Right renal pelvis (tissue), 4 donors: ENCODE results near the gene TRRAP. TPM values are rescaled to one million over a fixed set of nuclear protein-coding genes. Genes with fewer than 3 reads are reported as not detected.

ENCODE experiments used
- DNase-seq, 4 donors: peaks; one replicate each; pipeline ENCODE4 v3.0.0-alpha.2; 2013; ENCODE audit warnings: low read depth in 4 of 4, low spot score in 3 of 4, missing footprints in 1 of 4
- polyA plus RNA-seq, 4 donors: library from polyadenylated mRNA; unstranded; fragments of 120-200 nt; gene quantifications; one replicate each; pipeline ENCODE4 v1.2.1, GENCODE V29; 2013; ENCODE audit not compliant: insufficient read length in 4 of 4

The TRRAP gene
- polyA plus RNA-seq, 4 donors: 35.0 to 44.6 (median 40.2) TPM

DNA sequence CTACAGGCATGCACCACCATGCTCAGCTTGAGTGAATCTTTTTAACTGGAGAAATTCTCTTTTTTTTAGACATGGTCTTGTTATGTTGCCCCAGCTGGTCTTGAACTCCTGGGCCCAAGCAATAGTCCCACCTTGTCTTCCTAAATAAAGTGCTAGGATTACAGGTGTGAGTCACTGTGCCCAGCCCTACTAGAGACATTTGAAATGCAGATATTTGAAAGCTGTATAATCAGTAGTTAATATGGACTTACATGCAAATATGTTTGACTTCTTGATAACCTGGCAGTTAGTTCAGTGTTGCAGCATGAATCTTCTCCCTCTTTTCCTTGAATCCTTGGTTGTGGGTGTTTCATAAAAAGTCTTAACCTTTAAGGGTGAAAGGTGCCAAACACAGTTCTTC lies 8.7 kb downstream of the TRRAP start:
- DNase-seq: no peak

DNA sequence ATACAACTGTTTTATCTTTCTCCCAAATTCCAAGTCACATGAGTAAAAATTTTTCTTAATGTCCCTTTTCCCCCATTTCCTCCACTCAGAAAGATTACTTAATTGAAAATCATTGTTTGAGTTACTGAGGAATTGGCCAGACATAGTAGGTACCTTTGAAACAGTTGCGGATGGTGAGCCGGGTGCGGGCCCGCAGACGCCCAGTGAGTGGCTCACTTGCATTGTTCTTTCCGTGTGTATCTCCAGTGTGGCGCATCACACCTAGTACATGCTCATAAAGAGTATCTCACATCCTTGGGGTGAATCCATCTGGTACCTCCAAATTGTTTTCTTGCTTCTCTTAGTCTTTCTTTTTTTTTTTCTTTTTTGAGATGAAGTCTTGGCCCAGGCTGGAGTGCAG lies 14.3 kb downstream of the TRRAP start:
- DNase-seq: no peak

DNA sequence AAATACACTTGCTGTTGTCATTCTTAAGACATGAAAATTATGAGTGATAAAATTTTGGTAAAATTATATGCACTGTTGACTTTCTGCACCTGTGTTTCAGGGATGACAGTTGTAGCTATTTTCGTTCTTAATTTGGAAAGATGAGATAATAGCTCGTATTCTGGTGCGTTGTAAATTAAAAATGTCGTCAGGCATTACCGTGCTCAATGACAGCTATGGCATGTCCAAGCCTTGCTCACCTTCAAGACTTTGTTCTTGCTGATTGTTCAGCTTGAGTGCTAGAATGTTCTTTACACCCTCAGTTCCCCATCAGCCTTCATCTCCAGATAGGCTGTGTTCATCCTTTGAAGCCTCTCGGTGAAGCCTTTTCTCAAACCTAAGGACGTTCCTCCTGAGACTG lies 21.5 kb downstream of the TRRAP start:
- no peak for DNase-seq

DNA sequence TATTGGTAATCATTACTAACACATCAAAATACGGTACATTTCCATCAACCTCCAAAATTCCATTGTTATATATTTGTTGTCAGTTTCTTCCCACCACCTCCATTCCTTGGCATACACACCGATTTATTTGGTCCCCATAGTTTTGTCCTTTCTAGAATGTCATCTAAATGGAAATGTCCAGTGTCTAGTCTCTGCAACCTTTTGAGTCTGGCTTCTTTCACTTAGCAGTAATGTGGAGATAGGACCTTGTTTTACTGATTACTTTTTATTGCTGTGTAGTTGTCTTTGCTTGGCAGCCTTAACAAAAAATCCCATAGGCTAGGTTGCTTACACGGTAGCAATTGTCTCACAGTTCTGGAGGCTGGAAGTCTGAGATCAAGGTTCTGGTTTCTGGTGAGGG lies 22.5 kb downstream of the TRRAP start:
- no peak for DNase-seq

DNA sequence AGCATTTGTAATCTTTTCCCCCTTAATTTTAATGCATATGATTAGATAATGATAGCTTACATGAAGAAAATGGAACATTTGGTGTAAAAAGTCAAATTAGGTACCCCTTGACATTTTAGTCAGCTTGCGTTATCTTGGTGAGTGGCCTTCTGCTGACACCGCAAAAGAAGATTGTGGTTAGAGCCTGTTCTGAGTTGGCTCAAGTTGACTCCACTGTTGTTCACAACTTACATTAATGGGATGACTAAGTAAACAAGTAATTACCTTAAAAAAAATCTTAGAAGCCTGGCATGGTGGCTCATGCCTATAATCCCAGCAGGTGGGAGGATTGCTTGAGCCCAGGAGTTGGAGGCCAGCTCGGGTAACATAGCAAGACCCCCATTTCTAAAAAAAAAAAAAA lies 24.2 kb downstream of the TRRAP start:
- no peak for DNase-seq

DNA sequence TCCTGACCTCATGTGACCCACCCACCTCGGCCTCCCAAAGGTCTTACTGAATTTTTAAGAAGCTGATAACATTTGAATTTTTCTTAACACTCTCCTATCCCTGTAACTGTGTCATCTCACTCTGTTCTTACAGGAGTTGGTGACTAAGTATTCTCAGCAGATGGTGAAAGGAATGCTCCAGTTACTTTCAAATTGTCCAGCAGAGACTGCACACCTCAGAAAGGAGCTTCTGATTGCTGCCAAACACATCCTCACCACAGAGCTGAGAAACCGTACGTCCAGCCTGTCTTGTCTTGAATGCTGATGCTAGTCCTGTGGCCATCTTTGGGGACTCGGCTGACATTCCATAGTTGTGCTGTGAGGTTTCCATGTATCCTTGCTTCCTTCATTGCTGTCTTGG lies 24.9 kb downstream of the TRRAP start:
- no peak for DNase-seq

DNA sequence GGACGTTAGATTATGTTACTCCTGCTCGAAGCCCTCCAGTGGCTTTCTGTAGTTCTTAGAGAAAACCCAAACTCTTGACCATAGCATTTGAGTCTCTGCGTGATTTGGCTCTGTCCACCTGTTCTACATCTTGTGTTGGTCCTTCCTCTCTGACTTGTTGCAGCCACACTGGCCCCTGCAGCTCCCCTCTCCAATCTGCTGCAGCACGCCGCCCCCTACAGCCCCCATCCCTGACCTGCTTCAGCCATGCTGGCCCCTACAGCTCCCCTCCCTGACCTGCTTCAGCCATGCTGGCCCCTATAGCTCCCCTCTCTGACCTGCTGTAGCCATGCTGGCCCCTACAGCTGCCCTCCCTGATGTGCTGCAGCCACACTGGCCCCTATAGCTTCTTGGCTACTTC lies 29.2 kb downstream of the TRRAP start:
- no peak for DNase-seq

DNA sequence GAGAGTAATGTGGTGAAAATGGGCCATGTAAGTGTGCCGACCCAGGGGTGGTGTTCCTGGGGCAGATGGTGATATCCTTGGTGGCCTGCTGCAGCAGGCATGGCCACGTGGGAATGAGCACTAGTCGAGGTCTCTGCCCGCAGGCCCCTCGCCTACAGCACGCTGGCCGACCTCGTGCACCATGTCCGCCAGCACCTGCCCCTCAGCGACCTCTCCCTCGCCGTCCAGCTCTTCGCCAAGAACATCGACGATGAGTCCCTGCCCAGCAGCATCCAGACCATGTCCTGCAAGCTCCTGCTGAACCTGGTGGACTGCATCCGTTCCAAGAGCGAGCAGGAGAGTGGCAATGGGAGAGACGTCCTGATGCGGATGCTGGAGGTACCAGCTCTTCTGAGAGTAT lies 30.3 kb downstream of the TRRAP start:
- no peak for DNase-seq

DNA sequence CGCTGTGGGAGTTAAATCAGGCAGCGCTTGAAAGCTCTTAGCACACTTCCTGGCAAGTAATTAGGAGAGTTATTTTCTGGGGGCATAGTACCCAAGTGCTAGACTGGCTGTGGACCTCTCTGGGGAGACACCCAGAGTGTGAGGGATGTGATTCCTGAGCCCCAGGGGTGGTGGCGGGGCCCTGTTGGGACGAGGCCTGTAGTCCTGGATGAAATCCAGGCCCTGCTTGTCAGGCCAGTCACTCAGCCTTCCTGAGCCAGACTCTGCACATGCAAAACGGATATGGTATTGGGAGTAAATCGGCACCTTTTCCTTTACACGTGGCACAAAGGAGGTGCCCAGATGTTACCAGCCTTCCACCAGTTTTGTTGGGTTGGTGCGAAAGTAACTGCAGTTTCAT lies 31.2 kb downstream of the TRRAP start:
- DNase-seq: no peak

DNA sequence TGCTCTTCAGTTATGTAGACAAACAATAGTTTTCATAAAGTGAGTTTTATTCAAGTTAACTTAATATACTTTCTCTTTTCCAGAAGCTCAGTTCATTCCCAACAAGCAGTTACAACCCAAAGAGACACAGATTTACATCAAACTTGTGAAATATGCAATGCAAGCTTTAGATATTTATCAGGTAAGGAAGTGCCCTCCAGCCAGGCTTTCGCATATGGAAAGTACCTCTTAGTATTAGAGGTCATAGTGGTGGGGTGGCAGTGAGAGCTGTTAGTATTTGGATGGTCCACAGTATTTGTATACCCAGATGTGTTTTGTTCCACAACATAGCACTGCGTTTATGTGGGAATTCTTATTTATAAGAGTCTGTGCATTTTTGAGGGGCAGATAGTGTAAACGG lies 32.1 kb downstream of the TRRAP start:
- DNase-seq: no peak

DNA sequence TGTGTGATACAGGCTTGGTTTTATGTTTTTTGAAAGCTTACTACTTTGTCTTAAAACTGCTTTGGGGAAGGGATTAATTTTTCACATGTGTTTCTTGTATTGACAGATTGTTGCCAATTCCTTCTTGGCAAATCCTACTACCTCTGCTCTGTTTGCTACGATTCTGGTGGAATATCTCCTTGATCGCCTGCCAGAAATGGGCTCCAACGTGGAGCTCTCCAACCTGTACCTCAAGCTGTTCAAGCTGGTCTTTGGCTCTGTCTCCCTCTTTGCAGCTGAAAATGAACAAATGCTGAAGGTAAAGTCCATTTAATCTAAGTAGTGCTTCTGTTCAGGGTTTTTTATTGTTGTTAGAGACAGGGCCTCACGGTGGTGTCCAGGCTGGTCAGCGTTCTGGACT lies 33.6 kb downstream of the TRRAP start:
- no peak for DNase-seq

DNA sequence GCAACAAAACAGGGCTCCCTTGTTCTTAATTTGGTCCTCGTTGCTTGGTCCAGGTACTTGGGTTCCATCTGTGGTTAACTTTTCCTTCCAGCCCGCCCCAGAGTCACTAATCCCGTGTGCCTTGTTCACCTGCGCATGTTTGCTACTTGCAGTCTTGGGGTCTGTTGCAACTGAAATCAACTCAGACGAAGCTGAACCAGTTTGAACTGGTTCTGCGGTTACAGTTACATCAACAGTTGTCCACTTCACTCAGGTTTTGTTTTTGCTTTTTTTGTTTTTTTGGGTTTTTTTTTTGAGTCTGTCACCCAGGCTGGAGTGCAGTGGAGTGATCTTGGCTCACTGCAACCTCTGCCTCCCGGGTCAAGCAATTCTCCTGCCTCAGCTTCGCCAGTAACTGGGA lies 34.7 kb downstream of the TRRAP start:
- no peak for DNase-seq

DNA sequence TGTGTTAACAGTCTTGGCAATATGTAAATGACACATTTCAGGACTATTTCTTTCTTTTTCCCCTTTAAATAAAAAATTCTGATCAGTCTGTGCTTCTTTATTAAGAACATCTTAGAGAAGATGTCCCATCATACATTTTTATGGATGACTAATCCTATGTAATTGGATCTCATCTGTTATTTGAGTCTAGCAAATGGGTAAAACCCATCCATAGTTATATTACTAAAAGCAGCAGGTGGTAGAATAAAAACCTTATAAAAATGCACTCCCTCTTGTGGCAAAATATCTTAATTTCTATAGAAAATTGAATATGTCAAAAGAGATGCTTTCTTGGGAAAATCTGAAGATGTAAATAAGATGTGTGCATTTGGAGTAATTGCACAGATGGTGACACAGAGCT lies 35.3 kb downstream of the TRRAP start:
- no peak for DNase-seq

DNA sequence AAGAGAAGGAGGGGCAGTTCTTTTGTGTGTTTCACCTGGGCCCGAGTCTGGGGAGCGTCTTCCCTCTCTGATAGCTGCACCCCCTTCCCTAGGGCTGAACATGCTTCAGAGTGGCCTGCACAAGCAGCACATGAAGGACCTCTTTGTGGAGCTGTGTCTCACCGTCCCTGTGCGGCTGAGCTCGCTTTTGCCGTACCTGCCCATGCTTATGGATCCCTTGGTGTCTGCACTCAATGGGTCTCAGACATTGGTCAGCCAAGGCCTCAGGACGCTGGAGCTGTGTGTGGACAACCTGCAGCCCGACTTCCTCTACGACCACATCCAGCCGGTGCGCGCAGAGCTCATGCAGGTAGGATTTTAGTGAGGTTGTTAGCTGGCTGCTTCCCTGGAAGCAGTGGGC lies 39.0 kb downstream of the TRRAP start:
- no peak for DNase-seq

DNA sequence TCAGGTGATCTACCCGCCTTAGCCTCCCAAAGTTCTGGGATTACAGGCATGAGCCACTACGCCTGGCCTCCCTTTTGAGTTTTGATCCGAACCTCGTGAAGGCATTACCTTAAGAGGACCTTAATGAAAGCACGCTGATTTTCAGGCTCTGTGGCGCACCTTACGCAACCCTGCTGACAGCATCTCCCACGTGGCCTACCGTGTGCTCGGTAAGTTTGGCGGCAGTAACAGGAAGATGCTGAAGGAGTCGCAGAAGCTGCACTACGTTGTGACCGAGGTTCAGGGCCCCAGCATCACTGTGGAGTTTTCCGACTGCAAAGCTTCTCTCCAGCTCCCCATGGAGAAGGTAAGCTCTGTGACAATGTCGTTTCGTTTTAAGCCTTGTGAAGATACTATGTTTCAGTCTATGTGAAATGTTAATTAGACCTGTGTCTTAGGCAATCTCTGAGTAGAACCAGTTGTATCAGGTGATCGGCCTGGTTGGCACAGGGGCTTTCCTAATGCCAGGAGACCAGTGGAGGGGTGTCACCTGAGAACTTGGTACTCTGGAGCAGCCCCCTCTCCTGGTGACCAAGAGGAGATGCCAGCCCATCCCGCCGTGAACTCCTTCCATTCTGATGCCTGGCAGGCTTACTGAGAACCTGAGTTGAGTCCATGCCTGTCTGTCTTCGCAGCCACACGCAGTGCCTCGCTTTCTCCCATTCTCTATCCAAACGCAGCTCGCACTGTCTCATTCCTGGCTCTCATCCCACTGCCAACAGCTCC lies 43.5 kb downstream of the TRRAP start:
- DNase-seq: no peak

DNA sequence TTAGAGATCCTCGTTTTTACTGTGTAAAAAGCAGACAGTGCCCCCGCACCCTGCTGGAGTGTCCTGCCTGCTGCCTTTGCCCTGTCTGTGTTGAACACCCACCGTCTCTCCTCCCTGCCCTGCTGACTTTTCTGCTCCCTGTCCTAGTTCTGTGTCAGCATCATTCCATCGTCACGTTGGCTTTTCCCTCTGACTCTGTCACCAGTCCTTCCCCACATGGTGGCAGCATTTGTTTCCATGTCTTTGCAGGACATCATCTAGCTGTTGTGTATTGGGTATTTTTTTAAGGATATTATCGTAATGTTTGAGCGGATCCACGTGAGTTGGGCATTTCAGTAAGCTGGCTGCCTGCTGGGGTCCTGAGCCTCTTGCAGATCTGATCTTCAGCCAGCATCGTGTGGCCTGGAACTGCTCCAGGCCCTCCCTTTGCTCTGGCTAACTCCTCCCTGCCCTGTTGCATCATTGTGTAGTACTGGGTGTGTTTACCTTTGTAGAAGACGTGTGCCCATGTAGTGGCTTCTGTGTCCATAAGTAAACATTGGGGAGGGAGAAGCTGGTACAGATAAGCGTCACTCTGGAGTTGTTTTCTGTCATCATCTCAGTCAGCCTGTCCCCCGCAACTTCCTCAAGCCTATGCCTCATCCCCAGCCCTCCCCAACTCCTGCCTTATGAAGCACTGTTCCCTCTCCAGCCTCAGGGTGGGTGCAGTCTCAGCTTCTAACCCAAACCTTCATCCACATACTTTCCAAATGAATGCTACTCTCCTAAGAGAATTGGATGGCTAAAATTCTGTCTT lies 44.3 kb downstream of the TRRAP start:
- no peak for DNase-seq

DNA sequence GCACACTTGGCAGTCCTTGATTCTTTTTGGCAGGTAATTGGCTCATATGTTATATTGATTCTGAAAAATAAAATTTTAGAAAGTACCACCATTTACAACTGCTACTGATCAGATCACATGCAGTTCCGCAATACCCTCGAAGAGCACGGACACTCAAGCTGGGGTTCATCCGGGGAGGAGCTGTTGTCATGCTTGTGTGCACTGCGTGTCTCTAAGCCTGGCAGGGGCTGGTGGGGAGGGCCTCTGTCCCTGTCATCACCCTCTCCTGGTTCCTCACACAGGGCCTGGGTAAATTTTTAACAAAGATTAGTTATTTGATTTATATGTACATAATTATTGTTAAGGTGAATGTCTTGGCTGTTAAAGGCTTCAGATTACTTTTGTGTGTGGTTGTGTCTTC lies 45.2 kb downstream of the TRRAP start:
- no peak for DNase-seq

DNA sequence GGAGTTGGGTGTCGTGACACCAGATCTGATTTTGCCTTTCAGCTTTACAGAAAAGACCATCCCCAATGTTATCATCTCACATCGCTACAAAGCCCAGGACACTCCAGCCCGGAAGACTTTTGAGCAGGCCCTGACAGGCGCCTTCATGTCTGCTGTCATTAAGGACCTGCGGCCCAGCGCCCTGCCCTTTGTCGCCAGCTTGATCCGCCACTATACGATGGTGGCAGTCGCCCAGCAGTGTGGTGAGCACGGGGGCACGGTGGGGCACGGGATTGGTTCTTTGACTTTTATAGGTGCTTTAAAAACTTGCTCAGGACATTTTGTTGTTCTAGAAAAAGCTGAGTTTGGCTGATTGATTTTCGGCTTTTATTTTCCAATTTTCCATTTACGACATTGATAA lies 48.8 kb downstream of the TRRAP start:
- DNase-seq: no peak

DNA sequence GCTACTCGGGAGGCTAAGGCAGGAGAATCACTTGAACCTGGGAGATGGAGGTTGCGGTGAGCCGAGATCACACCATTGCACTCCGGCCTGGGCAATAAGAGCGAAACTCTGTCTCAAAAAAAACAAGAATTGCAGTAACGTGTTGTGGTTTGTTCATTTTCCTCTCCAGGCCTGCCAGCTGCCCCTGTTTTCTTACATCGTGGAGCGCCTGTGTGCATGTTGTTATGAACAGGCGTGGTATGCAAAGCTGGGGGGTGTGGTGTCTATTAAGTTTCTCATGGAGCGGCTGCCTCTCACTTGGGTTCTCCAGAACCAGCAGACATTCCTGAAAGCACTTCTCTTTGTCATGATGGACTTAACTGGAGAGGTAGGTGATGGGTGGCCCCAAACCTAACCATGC lies 52.1 kb downstream of the TRRAP start:
- no peak for DNase-seq

DNA sequence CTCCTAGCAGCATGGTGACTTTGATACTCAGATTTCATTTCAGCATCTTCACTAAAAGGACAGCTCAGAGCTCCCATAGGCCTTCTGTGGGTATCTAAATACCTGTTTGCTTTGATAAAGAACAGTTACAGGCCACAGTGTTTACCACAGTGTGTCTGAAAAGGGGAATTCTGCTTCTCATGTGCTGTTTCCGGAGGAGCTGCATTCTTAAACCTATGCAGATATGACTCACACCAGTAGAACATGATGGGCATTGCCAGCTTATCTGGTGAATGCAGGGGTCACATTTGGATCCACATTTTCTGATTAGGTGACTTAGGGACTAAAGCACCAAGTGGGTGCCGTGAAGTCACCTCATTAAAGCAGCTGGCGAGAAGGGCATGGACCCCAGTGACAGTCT lies 52.6 kb downstream of the TRRAP start:
- no peak for DNase-seq

DNA sequence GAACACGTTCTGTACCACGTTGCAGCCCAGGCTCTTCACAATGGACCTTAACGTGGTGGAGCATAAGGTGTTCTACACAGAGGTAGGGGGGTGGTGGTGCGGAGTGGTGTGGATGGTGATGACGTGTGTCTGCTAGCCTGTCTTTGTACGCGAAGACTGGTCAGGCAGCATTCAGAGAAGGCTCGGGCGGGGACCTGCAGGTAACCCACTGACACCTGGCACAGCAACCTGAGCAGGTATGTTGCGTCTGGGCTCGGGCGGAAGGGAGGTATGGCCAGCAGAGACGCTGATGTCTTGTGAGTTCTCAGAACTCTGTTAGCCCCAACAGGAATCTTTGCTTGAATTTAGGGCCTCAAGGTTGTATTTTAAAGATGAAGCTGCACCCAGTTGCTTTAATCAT lies 55.0 kb downstream of the TRRAP start:
- no peak for DNase-seq

DNA sequence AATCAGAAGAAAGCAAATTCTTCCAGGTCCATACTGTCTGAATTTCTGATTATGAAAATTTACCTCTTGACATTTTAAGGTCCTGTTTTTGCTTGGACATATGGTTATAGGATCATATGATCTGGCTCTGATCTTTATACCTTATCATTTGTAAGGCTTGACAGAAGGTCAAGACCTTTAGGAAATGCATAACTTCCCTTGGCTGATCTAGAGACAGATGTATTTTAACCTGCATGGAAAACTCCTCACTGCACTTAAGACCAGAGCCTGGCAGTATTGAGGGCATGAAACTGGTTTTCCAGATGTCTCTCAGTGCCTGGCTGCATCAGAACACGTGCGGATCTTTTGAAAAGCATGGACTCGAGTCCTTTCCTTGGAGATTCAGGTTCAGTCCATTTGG lies 55.9 kb downstream of the TRRAP start:
- DNase-seq: no peak
